GM18519 (cell line): ENCODE results near the gene OR2W1.

Experiments
- ATAC-seq: cut with Tn5 transposase; IDR thresholded peaks from one replicate; pipeline ENCODE4 v1.9.1; 2021; ENCODE audit warnings: mild to moderate bottlenecking, moderate library complexity; ENCODE audit not compliant: unreplicated experiment, low FRiP score

Gene OR2W1

DNA sequence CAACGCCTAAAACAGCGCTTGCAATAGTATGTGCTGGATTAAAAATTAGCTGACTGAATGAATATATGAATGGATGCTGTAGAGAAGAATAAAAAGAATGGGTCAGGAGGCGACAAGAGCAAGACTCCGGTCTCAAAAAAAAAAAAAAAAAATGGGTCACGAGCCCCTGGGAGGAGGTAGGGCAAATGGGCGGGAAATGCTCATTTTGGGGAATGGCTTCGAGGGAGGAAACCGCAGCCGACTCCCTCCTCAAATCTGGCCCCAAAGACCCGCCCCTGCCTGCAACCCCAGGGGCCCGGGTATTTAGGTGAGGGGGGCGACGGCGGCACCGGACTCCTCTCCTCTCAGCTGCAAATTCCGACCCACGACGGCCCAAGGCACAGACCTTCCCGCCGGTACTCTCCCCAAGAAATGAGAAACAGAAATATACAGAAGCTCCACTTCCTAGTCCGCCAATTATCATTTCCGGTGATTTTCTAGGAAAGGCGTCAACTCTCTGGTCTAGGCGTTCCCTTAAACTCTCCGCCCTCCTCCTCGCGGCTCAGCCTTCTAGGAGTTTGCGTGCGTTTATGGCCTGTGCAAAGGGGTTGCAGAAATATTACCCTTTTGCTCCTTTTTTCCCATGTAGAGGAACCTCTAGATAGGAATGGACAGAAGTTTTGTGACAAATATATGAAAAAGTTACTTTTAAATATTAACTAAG, 39.6 kb downstream of the OR2W1 start, which contains the start of gene ZNF311:
Gene ZNF311 (minus strand): TSS at position 133 of the 703 bp plus-strand sequence. CDS start 1,361 bp downstream, outside the sequence.
- no peak for ATAC-seq

DNA sequence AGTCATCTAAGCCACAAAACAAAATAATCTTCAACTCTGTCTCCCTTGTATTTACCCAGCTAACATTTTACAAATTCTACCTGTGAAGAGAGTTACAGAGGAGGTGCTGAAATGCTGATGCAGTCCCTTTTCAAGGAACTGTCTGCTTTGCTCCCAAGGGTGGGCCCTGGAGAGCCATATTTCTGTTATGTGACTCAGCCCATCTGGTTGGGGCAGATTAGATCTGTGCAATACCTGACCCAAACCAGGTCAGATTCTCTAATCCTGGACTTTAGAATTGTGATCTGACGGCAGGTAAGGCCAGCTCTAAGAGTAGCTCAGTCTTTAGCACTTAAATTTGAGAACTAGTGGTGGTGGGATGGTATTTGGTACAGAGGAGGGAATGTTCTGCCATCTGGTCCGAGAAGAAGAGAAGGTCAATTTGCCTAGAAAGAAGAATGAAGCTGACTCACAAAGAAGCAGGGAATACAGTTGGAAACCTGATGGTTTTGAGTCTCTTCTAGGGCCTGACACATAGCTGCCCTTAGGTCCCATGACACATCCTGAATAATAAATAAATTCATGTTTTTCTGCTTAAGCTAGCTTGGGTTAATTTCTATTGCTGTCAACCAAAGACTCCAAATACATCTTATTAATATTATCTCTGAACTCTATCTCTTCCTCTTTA, 48.0 kb downstream of the OR2W1 start:
- no peak for ATAC-seq

DNA sequence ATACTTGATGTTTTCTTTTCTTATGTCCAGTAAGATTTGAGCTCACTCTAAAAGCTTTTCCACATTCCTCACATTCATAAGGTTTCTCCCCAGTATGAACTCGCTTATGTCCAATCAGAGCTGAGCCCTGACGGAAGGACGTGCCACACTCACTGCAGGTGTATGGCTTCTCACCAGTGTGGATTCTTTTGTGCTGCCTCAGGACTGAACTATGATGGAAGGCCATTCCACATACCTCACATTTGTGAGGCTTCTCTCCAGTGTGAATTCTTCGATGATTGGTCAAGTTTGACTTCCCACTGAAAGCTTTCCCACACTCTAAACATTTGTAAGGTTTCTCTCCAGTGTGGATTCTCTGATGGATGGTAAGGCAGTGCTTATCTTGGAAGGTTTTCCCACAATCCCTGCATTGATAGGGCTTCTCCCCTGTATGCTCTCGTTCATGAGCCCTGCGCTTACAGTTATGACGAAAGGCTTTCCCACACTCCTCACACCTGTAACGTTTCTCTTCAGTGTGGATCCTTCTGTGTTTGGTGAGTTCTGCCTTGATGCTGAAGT, 49.8 kb downstream of the OR2W1 start:
- ATAC-seq: no peak
